NCI-H226 (cell line): ENCODE measurements around the gene UBXN1.

Source experiments
- DNase-seq: peaks from one replicate; pipeline ENCODE4 v3.0.0-alpha.2; 2015

The UBXN1 gene

GRCh38 chr11:62632492-62632891 lies 46.4 kb downstream of the UBXN1 start:
- DNase-seq: no peak

- no peak for DNase-seq
Observed at GRCh38 chr11:62627713-62628112, 51.2 kb downstream of the UBXN1 start.
